Activated CD4-positive, alpha-beta T cell treated with anti-CD3 and anti-CD28 coated beads, Interleukin-2, amount 50 U/mL, for 4 hours (primary cell): ENCODE results near the gene LSM14B.

Source experiments
- DNase-seq, 2 experiments: peaks; one replicate each; pipeline ENCODE4 v3.0.0-alpha.2; 2020

Gene LSM14B

GRCh38 chr20:62164879-62165761, 42.8 kb downstream of the LSM14B start:
- DNase-seq: no peak

GRCh38 chr20:62165762-62166399, 43.6 kb downstream of the LSM14B start:
- DNase-seq: no peak

DNA sequence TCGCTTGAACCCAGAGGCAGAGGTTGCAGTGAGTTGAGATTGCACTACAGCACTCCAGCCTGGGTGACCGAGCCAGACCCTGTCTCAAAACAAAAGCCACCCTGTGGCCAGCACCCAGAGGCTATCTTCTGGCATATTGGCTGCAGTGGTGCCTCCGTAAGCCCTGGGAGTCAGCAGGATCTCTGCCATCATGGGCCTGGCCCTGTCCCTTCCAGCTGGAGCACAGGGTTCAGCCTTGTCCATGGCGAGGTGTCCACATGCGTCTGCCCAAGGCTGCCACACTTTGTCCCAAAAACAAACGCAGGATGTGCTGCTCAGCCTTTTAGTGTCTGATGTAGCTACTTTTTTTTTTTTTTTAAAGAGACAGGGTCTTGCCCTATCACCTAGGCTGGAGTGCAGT, 45.2 kb downstream of the LSM14B start:
- DNase-seq: no peak

- DNase-seq: no peak
These were observed 45.8 kb downstream of the LSM14B start for GRCh38 chr20:62168061-62168460.

DNA sequence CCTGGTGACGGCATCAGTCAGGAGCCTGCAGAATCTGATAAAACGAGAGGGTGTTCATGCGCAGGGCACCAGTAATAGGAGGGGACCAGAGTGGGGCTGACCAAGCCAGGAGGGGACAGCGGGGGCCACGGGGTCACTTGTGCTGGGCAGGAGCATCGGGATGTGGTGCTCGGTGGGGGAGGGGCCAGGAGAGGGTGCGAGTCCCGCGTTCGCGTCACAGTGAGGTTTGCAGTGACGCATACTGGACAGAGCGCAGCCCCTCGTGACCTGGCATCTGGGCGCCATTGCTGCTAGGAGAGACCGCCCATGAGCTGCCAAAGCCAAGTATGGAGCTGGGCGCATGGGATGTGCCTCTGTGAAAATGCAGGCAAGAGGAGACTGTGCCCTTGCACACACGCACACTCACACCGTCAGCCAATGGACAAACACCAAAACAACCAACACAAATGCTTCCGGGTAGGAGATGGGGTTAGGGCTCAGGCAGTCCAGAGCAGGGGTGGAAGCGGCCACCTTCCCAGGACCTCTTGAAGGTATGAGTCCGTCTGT, 46.7 kb downstream of the LSM14B start:
- DNase-seq: no peak

- DNase-seq: no peak
These were observed 48.3 kb downstream of the LSM14B start for GRCh38 chr20:62170536-62170935.

- no peak for DNase-seq
These were observed 49.0 kb downstream of the LSM14B start for GRCh38 chr20:62171245-62171644.

DNA sequence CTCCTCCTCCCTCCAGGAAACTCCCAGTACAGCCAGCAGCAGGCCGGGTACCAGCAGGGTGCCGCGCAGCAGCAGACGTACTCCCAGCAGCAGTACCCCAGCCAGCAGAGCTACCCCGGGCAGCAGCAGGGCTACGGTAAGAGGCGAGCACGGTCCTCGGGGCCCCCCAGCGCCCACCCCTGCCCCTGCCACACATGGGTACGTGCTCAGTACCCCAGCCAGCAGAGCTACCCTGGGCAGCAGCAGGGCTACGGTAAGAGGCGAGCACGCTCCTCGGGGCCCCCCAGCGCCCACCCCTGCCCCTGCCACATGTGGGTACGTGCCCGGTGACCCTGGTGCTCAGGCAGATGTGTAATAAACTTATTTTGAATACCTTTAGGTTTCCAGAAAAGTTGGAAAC, 50.4 kb downstream of the LSM14B start:
- DNase-seq: no peak

DNA sequence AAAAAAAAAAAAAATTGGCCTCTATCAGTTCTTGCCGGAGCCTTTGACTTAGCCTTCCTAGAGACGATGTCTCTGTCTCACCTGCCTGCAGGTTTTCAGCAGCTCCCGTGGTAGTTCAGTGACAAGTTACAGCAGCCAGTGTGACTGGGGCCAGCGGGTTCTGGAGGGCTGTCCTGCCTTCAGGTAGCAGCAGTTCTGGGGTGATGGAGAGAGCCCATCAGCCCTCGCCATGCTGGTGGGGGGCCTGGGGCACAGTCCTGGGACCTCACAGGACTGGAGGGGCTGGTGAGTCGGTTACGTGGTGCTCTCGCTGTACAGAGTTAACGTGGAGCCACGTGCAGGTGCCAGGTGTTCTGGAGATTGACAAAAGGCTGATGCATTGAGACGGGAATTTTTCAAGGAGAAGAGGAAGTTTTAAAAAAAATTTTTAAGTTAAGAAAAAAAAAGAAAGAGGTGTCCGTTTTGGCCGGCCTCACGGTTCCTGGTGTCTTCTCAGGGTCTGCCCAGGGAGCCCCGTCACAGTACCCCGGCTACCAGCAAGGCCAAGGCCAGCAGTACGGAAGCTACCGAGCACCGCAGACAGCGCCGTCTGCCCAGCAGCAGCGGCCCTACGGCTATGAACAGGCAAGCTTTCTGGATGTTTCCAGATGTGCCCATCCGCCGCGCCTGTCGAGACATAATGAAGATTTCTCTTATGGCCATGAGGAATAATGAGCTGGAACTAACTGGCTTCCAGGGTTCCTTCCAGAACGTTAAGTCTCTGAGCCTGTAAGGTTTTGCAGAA, 51.9 kb downstream of the LSM14B start:
- DNase-seq: no peak

DNA sequence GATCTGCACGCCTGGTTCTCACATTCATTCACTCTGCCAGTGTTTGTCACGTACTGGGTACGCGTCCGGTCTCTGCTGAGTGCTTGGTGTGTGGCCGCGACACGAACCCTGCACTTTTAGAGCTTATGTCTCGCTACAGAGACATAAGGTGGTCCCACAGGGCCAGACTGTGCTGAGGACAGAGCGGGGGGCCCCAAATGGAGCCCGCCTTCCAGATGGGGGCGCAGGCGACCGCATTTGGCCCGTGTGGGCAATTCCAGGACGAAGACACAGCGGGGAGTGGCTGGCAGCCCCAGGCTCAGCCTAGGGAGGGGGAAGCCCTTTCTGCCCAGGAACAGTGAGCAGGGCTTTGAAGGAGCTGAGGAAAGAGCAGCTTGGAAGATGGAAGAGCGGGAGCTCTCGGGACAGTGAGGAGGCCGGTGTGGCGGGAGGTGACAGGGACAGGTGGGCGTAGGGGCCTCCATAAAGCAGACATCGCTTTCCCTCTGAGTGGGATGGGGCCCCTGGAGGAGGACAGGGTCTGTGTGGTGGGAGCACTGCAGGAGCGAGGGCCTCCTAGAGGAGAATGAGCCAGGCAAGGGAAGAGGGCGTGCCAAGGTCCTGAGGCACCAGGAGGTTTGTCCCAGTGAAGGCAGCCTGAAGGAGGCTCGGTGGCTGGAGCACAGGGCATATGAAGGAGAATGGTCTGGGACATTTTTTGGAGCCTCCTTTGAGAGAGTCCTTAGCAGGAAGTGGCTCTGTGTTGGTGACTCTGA, 52.8 kb downstream of the LSM14B start:
- no peak for DNase-seq

DNA sequence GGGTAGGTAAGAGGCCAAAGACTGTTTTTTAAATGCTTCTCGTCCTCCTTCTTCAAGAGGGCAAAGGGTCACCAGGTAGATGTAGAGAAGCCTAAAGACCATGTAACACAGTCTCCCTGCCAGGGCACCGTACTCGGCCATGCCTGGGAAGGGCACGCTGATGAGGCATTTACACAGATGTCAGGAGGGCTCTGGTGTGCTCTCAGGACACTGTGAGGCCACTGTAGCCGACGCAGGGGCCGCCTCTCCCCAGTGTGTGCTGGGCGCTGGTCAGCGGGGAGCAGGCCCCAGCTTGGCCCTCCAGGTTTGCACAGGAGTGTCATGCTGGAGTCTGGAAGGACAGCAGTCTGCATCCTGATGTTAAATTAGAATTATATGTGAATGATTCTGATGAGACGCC, 53.4 kb downstream of the LSM14B start:
- no peak for DNase-seq

- no peak for DNase-seq
These were observed 54.6 kb downstream of the LSM14B start for GRCh38 chr20:62176866-62177265.

DNA sequence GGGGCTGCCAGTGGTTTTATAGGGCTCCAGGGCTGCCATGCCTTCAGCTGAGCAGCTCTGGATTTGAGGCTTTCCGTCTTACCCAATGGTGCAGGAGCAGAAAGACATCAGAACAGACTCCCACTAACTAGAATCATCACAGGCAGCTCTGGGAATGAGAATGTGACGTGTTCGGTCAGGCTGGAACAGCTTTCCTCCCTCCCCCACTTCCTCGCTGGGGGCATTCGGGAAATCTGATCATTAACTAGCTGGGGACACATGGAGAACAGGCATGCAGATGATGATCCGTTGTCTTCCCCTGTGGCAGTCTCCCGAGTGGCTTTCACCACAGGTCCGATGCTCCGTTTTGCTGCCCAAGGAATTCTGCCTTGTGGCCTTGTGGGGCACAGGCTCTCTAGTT, 55.0 kb downstream of the LSM14B start:
- DNase-seq: no peak

- DNase-seq: no peak
These were observed 56.3 kb downstream of the LSM14B start for GRCh38 chr20:62178316-62179161.

GRCh38 chr20:62179162-62179504, 56.9 kb downstream of the LSM14B start:
- no peak for DNase-seq

GRCh38 chr20:62181808-62182207, 59.5 kb downstream of the LSM14B start:
- DNase-seq: no peak

- peak; percentile 90 to 93 for DNase-seq
These were observed 60.5 kb downstream of the LSM14B start, which contains the start of gene MTG2 for GRCh38 chr20:62182469-62183425. Gene MTG2 (plus strand): TSS chr20:62183028. CDS start chr20:62193421, 10,393 bp downstream.

GRCh38 chr20:62183426-62184142, 61.3 kb downstream of the LSM14B start:
- no peak for DNase-seq
